PC-9 (cell line): ENCODE data around the gene PRELID1. TPM values are rescaled to one million over a fixed set of nuclear protein-coding genes. Genes with fewer than 3 reads are reported as not detected.
"Not testable (repeated sequence)": the region's sequence is repeated elsewhere in the genome, so short reads cannot be mapped to it uniquely, and the experiment has no call there.

Experiments
- Bru-seq: library from RNA; stranded (reverse); fragments of 400-500 nt; gene quantifications from one replicate; lab custom pipeline; 2021; lab: Mats Ljungman, UMichigan
- BruChase-seq, 2 experiments: library from RNA; stranded (reverse); fragments of 400-500 nt; gene quantifications; one replicate each; lab custom pipeline; 2021; lab: Mats Ljungman, UMichigan
- BruUV-seq: library from RNA; stranded (reverse); fragments of 400-500 nt; replicated peaks from 2 replicates; lab custom pipeline; 2021; lab: Mats Ljungman, UMichigan
- CTCF ChIA-PET: fragments of 300-600 bp; sonication (Branson Sonifier 250); formaldehyde crosslinking; loops from one replicate; lab custom pipeline; 2022; ENCODE audit warnings: antibody characterized with exemption; lab: Charles Lee
- POLR2A ChIA-PET: fragments of 300-600 bp; sonication (Branson Sonifier 250); formaldehyde crosslinking; loops from one replicate; lab custom pipeline; 2022; ENCODE audit warnings: antibody characterized with exemption; ENCODE audit not compliant: unreplicated experiment; lab: Charles Lee
- DNase-seq, 2 experiments: peaks; one replicate each; pipeline versions ENCODE4 v3.0.0 to v3.0.0-alpha.2; 2015 to 2022; ENCODE audit warnings: mixed read lengths in 1 of 2
- H2AFZ ChIP-seq: fragments of 200-600 bp; sonication (generic); 2 replicates; pipeline ENCODE4 v1.8.1; 2017; ENCODE audit warnings: antibody characterized with exemption
- H3F3A ChIP-seq: fragments of 200-600 bp; sonication (generic); 2 replicates; pipeline ENCODE4 v1.8.1; 2017; ENCODE audit warnings: antibody characterized with exemption, mild to moderate bottlenecking, low read depth; ENCODE audit not compliant: insufficient read depth
- H3K27ac ChIP-seq: fragments of 200-600 bp; sonication (generic); 2 replicates; pipeline ENCODE4 v1.6.1; 2016; ENCODE audit warnings: mixed run types
- H3K27me3 ChIP-seq: fragments of 200-600 bp; sonication (generic); 2 replicates; pipeline ENCODE4 v1.6.1; 2016; ENCODE audit warnings: low read depth, mixed run types; ENCODE audit not compliant: insufficient read depth
- H3K36me3 ChIP-seq: fragments of 200-600 bp; sonication (generic); 2 replicates; pipeline ENCODE4 v1.6.1; 2016; ENCODE audit warnings: low read depth, mixed run types
- H3K4me1 ChIP-seq: fragments of 200-600 bp; sonication (generic); replicated peaks from 2 replicates; pipeline ENCODE4 v1.6.1; 2016; ENCODE audit warnings: mixed run types; ENCODE audit not compliant: insufficient read depth
- H3K4me2 ChIP-seq: fragments of 200-600 bp; sonication (generic); 2 replicates; pipeline ENCODE4 v1.6.1; 2017; ENCODE audit warnings: mixed run types
- H3K4me3 ChIP-seq: fragments of 200-600 bp; sonication (generic); 2 replicates; pipeline ENCODE4 v1.6.1; 2016; ENCODE audit warnings: mixed run types
- H3K79me2 ChIP-seq: fragments of 200-600 bp; sonication (generic); 2 replicates; pipeline ENCODE4 v1.6.1; 2017; ENCODE audit warnings: low read depth, mixed run types
- H3K9me2 ChIP-seq: fragments of 200-600 bp; sonication (generic); 2 replicates; pipeline ENCODE4 v1.8.1; 2017; ENCODE audit warnings: mild to moderate bottlenecking; ENCODE audit not compliant: insufficient read depth
- H3K9me3 ChIP-seq: fragments of 200-600 bp; sonication (generic); 2 replicates; pipeline ENCODE4 v1.8.1; 2016; ENCODE audit warnings: low read depth; ENCODE audit not compliant: insufficient read depth
- H4K20me1 ChIP-seq: fragments of 200-600 bp; sonication (generic); 2 replicates; pipeline ENCODE4 v1.8.1; 2017; ENCODE audit not compliant: insufficient read depth
- CTCF ChIP-seq: fragments of 200-600 bp; sonication (generic); conservative IDR thresholded peaks from 2 replicates; pipeline ENCODE4 v1.6.1; 2017; ENCODE audit warnings: mixed run types, antibody characterized with exemption, mild to moderate bottlenecking, moderate library complexity
- EZH2 ChIP-seq: fragments of 200-600 bp; sonication (generic); IDR thresholded peaks from 2 replicates; pipeline ENCODE4 v1.8.0; 2017; ENCODE audit warnings: antibody characterized with exemption, low read depth
- intact Hi-C: fragments of 100-400 bp; cut with micrococcal nuclease; formaldehyde crosslinking; loops from one replicate; pipeline ENCODE4 v1.10.0; 2022; ENCODE audit not compliant: unreplicated experiment
- long read RNA-seq: library from polyadenylated mRNA; stranded (forward); transcript quantifications from one replicate; pipeline ENCODE4 v2.0.0, GENCODE V29; 2022
- total RNA-seq: library from RNA; stranded (reverse); gene quantifications from 2 replicates; pipeline ENCODE4 v1.2.3, GENCODE V29; 2021

Gene PRELID1
- total RNA-seq, result 189 and 209 TPM in 2 replicates
- percentile 91 among the genes with signal in this experiment for Bru-seq, nascent RNA
- BruChase-seq, experiment 1, labeled RNA remaining after a 2-hour chase, result percentile 88 among the genes with signal in this experiment
- percentile 98 among the genes with signal in this experiment for BruChase-seq, experiment 2, labeled RNA remaining after a 6-hour chase
- long read RNA-seq, transcript PRELID1-203 (5 exons, 1,171 nt), result minor isoform, 5 of 729 reads
- long read RNA-seq, transcript PRELID1-201 (5 exons, 1,261 nt), result major isoform, 707 of 729 reads
- long read RNA-seq, partial matches to known transcripts, result 5 of 729 reads
- long read RNA-seq, other reads (novel, unspliced or antisense), result 9 of 729 reads

DNA sequence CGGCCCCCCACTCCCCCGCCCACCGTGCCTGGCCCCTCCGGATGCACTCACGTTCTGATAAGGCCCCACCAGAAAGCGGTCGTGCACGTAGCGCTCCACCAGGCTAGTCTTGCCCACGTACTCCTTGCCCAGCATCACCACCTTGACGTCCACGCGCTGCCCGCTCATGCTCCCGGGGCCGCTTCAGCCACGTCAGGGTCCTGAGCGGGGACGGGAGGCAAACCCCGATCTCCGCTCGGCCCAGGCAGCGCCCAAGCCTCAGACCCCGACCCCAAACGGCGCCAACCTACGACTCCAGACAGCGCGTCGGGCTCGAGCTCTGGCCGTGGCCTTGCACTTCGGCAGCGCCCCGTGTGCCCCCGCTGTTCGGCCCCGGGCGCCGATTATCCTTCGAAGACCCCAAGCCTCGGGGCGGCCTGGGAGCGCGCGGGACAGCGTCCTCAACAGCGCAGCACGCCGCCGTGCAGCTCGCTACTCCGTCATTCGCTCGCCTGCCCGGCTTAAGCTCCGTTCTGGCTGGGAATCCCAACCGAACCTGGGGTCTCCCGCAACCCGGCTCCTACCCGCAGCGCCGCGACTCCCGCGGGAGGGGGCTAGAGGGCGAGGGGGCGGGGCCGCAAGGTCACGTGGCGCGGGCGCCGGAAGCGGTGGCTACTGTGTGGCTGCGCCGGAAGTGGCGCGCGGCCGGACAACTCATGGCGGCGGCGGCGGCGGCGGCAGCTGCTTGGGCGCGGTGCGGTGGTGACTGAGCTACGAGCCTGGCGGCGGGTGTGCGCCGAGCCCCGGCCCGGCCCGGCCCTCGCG is at the start of gene PRELID1, which contains the start of gene RAB24:
Gene PRELID1 (plus strand): TSS at position 679 of the 804 bp plus-strand sequence. CDS start 187 bp downstream, outside the sequence.
Gene RAB24 (minus strand): TSS at position 599 of the 804 bp plus-strand sequence. CDS start 431 bp downstream, at position 168.
- peaks cover 40% of the 10 kb centered on the region for H3K4me1 ChIP-seq
- no peaks in the 10 kb centered on the region for H3K27me3 ChIP-seq
- peak within 1 kb of the TSS; percentile 39 for H3K27ac ChIP-seq
- no peaks in the 10 kb centered on the region for H3K9me3 ChIP-seq
- peak within 1 kb of the TSS; percentile 100 for H3K4me3 ChIP-seq
- H3K9me2 ChIP-seq, result no peaks in the 10 kb centered on the region
- intact Hi-C loops, result loop anchor here (5.0 kb wide), 3 partner anchors 166 to 656 kb away; partner anchors contain the start of genes DDX41 and TSPAN17
- TF ChIP-seq CTCF (no peak; the same call in 1 of the 2 replicates), EZH2 (no peak)
- peak; percentile 61 to 91 for DNase-seq
- H3K36me3 ChIP-seq, result peaks cover 3% of the 10 kb centered on the region; the same call in 1 of the 2 replicates
- CTCF ChIA-PET, result interaction anchor here (0.6 to 1.2 kb wide), 2 partner anchors 15 to 189 kb away, joined by 3 to 4 read pairs; no protein-coding TSS in a partner anchor
- peak within 1 kb of the TSS; percentile 97 for H3K4me2 ChIP-seq
- peaks cover 25% of the 10 kb centered on the region for H3K79me2 ChIP-seq
- peaks cover 47% of the 10 kb centered on the region for H3F3A ChIP-seq
- POLR2A ChIA-PET, result no interaction called here
- BruUV-seq, result TSS peak; percentile 18
- H4K20me1 ChIP-seq, result peaks cover 30% of the 10 kb centered on the region
- H2AFZ ChIP-seq, result peak within 1 kb of the TSS; percentile 98

DNA sequence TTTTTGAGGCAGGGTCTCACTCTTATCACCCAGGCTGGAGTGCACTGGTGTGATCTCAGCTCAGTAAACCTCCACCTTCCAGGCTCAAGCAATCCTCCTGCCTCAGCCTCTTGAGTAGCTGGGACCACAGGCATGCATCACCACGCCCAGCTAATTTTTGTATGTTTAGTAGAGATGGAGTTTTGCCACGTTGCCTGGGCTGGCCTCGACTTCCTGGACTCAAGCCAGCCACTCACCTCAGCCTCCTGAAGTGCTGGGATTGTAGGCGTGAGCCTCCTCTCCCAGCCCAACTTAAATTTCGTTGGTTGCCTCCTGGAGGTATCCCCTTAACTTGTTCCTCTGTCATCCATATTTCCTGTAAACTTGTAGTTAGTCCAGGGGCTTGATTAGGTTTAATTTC is 47.3 kb upstream of the PRELID1 start:
- Histone ChIP-seq H3K9me3 (no peaks in the 10 kb centered on the region), H4K20me1 (no peaks in the 10 kb centered on the region; the same call in 1 of the 2 replicates), H2AFZ (no peak overlapping the region), H3F3A (0 out of 2 replicates have a peak, but pooled peaks cover 6% of the 10 kb centered on the region), H3K9me2 (no peaks in the 10 kb centered on the region), H3K27me3 (no peaks in the 10 kb centered on the region), H3K79me2 (no peaks in the 10 kb centered on the region), H3K36me3 (peaks cover 24% of the 10 kb centered on the region; the same call in 1 of the 2 replicates), H3K4me2 (no peak overlapping the region), H3K27ac (no peak overlapping the region), H3K4me1 (no peaks in the 10 kb centered on the region), H3K4me3 (no peak overlapping the region)
- ChIA-PET CTCF (no interaction called here), POLR2A (interaction anchor here (0.7 kb wide), 1 partner anchor 233 kb away, joined by 8 read pairs; no protein-coding TSS in a partner anchor)
- peak in 1 of 2 experiments; percentile 25 for DNase-seq
- intact Hi-C loops, result no loop called here
- TF ChIP-seq CTCF (no peak), EZH2 (no peak)
- no TSS peak for BruUV-seq

- H4K20me1 ChIP-seq, CTCF ChIA-PET, intact Hi-C loops, H3K9me2 ChIP-seq, POLR2A ChIA-PET, BruUV-seq, H3K27me3 ChIP-seq, H3F3A ChIP-seq, DNase-seq, H3K79me2 ChIP-seq, H3K4me3 ChIP-seq, H3K4me2 ChIP-seq, H3K27ac ChIP-seq, H3K4me1 ChIP-seq, H3K9me3 ChIP-seq, H2AFZ ChIP-seq: not testable (repeated sequence)
- peaks cover 23% of the 10 kb centered on the region; the same call in 1 of the 2 replicates for H3K36me3 ChIP-seq
Observed at GRCh38 chr5:177258711-177259110, 44.9 kb upstream of the PRELID1 start.
